GM11168 (cell line): Measurements from ENCODE around the gene KCNAB2.

Source experiments
- in situ Hi-C: fragments of 300-500 bp; cut with MboI; formaldehyde crosslinking; loops from one replicate; pipeline ENCODE4 v1.12.0; 2022; ENCODE audit warnings: low sequenced_read_pairs; ENCODE audit not compliant: unreplicated experiment

The KCNAB2 gene

GRCh38 chr1:6136516-6137220, 91.0 kb downstream of the KCNAB2 start:
- in situ Hi-C loops = no loop called here

- in situ Hi-C loops = no loop called here
Observed at GRCh38 chr1:6137758-6138157, 92.1 kb downstream of the KCNAB2 start.

DNA sequence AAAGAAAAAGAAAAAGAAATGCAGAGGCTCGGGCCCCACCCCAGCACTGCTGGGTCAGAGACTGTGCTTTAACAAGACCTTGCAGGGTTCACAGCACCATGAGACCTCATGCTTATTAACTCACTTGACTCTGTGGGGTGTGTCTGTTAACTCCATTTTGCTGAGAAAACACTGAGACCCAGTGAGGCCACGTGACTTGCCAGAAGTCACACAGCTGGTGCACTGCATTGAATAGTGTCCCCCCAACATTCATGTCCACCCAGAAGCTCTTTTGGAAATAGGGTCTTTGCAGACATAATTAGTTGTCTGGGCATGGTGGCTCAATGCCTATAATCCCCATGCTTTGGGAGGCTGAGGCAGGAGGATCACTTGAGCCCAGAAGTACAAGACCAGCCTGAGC, 94.7 kb downstream of the KCNAB2 start:
- in situ Hi-C loops = no loop called here

DNA sequence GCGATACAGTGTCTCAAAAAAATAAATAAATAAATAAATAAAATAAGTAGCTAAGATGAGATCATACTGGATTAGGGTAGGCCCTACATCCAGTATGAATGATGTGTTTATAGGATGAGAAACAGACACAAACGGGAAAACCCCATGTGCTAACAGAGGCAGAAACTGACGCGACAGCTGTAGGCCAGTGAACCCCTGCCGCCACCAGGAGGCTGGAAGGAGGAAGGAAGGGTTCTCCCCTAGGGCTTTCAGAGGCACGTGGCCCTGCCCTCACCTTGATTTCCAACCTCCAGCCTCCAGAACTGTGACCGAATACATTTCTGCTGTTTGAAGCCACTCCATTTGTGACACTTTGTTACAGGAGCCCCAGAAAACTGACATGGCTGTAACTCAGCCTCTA, 95.9 kb downstream of the KCNAB2 start:
- in situ Hi-C loops = no loop called here

DNA sequence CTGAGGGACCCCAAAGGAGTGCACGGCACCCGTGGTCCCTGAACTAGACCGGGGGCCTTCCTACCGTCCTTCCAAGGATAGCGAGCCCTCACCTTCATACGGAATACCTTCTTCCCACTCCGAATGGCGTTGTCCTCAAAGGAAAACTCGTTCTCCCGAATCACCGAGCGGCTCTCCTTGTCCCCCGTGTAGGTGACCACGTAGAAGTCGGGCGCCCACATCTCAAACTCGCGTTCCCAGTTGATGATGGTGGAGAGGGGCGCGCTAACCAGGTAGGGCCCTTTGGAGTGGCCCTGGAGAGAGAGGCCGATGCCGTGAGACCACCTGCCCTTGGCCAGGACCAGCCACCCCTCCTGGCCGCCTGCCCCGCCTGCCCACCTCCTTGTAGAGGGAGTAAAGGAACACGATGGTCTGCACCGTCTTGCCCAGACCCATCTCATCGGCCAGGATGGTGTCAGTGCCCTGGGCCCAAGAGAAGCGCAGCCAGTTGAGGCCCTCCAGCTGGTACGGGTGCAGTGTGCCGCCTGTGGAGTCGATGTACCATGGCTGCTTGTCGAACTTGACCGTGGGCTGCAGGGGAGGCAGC, 96.4 kb downstream of the KCNAB2 start:
- in situ Hi-C loops = no loop called here

DNA sequence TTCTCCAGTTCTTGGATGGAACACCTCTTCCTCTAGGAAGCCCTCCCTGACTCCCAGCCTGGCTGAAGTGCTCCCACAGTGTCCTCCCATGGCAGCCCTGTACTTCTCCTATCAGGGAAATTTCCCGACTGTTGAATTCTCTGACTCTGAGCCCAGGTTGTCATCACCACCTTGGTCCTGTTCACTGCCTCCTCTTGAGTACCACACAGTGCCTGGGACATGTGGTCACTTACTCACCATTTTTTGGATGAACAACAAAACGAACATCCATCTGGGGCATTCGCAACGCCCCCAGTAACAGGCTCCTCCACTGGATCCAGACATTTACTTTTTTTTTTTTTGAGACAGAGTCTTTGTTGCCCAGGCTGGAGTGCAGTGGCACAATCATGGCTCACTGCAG, 97.0 kb downstream of the KCNAB2 start:
- in situ Hi-C loops = no loop called here

GRCh38 chr1:6143395-6143794, 97.7 kb downstream of the KCNAB2 start:
- in situ Hi-C loops = no loop called here

DNA sequence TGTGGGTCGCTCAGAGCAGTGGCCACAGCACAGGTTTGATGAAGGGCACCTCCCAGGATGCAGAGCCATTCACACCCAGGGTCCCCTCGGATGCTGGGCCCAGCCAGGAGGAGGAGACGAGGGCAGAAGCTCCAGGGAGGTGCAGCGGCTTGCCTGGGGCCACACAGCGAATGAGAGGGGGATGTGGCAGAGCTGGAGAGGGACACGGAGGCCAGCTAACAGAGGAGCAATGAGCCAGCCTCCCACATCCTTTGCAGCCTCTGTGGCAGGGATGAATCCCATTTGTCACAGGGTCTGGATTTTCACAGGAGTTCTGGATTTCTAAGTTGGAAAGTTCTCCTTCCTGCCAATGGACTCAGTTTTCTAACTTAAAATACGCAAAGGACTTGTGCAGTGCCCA, 98.5 kb downstream of the KCNAB2 start:
- in situ Hi-C loops = no loop called here

GRCh38 chr1:6144647-6145395, 99.1 kb downstream of the KCNAB2 start:
- in situ Hi-C loops = no loop called here

DNA sequence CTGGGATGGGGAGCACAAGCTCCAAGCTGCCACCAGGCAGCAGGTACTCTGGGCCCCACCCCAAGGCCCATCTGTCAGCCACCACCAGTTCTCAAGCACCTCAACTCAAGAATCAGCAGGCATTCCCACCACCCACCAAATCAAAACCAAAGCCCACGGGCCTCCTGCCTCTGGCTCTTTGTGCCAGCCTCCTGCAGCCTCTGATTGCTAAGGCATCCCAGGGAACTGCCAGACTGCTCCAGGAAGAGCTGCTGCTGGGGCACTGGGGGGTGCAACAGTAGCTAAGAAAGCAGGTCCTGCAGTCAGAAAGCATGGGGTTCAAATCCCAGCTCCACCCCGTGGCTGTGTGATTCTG, 99.7 kb downstream of the KCNAB2 start:
- in situ Hi-C loops = no loop called here

DNA sequence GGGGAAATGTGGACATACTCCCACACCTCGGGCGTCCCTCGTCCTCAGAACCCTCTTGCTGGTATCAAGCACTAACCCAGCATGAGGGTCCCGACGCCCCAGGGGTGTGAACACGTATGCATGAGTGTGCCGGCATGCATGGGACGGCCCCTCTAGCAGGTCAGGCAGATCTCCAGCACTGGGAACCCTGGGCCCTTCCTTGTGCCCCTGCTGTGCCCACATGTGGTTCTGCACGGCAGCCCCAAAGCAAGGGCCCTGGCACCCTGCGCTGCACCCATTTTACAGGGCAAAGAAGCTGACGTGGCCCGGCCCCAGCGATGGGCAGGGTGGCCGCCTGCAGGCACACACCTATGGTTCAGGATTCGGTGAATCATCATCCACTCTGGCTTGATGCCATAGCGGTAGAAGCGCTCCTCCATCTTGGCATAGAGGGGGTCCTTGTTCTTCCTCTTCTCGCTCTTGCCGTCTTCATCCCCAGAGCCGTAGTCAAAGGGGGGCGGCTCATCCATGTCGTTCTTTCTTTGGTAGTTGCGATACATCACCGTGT, 100.2 kb downstream of the KCNAB2 start:
- in situ Hi-C loops = no loop called here

GRCh38 chr1:6148497-6149241, 103.0 kb downstream of the KCNAB2 start:
- in situ Hi-C loops = no loop called here

GRCh38 chr1:6149597-6149996, 103.9 kb downstream of the KCNAB2 start:
- in situ Hi-C loops = no loop called here

GRCh38 chr1:6150006-6150938, 104.6 kb downstream of the KCNAB2 start:
- in situ Hi-C loops = no loop called here
